NCI-H2107 treated with DMSO at 0.1 percent for 48 hours (cell line): Measurements from ENCODE around the gene TTC28.
A peak's percentile ranks its signal among the peaks of the same experiment; 100 is the strongest.

Source experiments
- DNase-seq: peaks from one replicate; lab custom pipeline; 2025; ENCODE audit not compliant: unreplicated experiment; lab: John Stamatoyannopoulos, UW

The TTC28 gene

GRCh38 chr22:28444659-28445058, 235.0 kb downstream of the TTC28 start:
- no peak for DNase-seq

GRCh38 chr22:28443526-28443876, 236.1 kb downstream of the TTC28 start:
- DNase-seq, result no peak

GRCh38 chr22:28442711-28443525, 236.7 kb downstream of the TTC28 start:
- no peak for DNase-seq

GRCh38 chr22:28442264-28442710, 237.4 kb downstream of the TTC28 start:
- no peak for DNase-seq

GRCh38 chr22:28441720-28442263, 237.8 kb downstream of the TTC28 start:
- DNase-seq, result no peak

- no peak for DNase-seq
Observed at GRCh38 chr22:28440592-28441390, 238.8 kb downstream of the TTC28 start.

GRCh38 chr22:28438183-28438768, 241.4 kb downstream of the TTC28 start:
- no peak for DNase-seq

- no peak for DNase-seq
Observed at GRCh38 chr22:28435982-28436381, 243.7 kb downstream of the TTC28 start.

GRCh38 chr22:28435140-28435768, 244.4 kb downstream of the TTC28 start:
- no peak for DNase-seq

GRCh38 chr22:28430466-28431025, 249.1 kb downstream of the TTC28 start:
- DNase-seq, result no peak

GRCh38 chr22:28429711-28430110, 249.9 kb downstream of the TTC28 start:
- DNase-seq, result no peak

- DNase-seq, result no peak
Observed at GRCh38 chr22:28428271-28428670, 251.4 kb downstream of the TTC28 start.

- no peak for DNase-seq
Observed at GRCh38 chr22:28426346-28427132, 253.1 kb downstream of the TTC28 start.

GRCh38 chr22:28425211-28425610, 254.4 kb downstream of the TTC28 start:
- DNase-seq, result no peak

GRCh38 chr22:28424427-28425080, 255.1 kb downstream of the TTC28 start:
- DNase-seq, result peak; percentile 72

- no peak for DNase-seq
Observed at GRCh38 chr22:28419919-28420318, 259.7 kb downstream of the TTC28 start.

- DNase-seq, result no peak
Observed at GRCh38 chr22:28418008-28418407, 261.6 kb downstream of the TTC28 start.

GRCh38 chr22:28417431-28417830, 262.2 kb downstream of the TTC28 start:
- DNase-seq, result no peak

GRCh38 chr22:28414913-28415312, 264.7 kb downstream of the TTC28 start:
- no peak for DNase-seq
